CD4-positive, alpha-beta T cell treated with Interleukin-17A for 4 hours (primary cell): ENCODE data around the gene ABLIM2.

Experiments used
- DNase-seq: peaks from one replicate; pipeline ENCODE4 v3.0.0-alpha.2; 2020; ENCODE audit warnings: mixed read lengths

Gene ABLIM2

DNA sequence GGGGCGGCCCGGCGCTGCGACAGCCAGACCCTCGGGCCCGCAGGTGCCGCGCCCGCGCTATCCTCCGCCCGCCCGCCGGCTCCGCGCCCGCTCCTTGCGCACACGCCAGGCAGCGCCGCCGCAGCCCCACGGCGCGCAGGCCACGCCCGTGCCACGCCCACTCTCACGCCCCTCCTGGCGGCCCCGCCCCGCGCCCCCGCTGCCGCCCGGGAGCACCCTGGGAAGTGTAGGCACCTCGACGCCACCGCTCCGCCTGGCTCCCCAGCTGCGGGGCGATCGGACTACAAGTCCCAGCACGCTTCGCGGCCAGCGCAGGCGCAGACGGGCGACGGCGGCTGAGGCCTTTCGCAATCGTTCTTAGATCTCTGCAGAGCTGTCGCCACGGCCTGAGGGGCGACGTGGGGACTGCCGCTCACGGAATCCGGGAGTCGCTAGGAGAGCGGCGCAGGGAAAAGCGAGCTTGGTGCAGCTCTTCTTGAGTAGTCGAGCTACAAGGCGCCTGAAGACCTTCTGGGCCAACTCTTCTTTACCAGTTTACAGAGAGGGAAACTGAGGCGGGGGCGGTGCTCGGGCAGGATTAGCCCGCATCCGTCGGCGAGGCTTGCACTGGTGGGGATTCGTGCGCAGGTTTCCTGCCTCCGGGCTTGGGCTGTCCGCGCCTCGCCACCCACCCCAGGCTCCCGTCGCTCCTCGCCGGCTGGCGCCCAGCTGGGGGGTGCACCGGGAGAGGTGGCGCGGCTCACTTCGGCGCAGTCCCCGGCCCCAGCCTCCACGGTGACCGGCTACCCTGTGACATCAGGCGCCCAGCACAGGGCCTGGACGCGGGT is at the start of gene ABLIM2:
TSS of gene ABLIM2 (minus strand) at position 104 of the 827 bp plus-strand sequence. CDS start 124 bp downstream, outside the sequence.
- DNase-seq = peak; percentile 98

DNA sequence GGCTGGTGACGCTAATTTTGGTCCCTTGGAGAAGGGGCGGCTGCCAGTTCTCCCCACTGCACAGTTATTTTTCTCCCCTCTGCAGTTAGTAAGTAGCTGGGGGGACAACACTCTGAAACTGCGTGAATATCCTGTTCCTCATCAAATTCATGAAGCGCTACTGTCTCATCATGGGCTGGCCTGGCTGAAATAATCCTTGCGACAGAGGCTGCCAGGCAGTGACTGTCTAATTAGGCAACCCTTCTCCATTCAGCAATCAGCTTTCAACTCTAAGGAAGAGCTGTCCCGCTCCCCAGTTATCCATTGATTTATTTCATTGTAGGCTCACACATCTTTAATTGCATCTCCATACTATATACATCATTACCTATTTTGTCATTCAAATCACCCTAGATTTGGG is 48.7 kb upstream of the ABLIM2 start:
- DNase-seq = no peak

DNA sequence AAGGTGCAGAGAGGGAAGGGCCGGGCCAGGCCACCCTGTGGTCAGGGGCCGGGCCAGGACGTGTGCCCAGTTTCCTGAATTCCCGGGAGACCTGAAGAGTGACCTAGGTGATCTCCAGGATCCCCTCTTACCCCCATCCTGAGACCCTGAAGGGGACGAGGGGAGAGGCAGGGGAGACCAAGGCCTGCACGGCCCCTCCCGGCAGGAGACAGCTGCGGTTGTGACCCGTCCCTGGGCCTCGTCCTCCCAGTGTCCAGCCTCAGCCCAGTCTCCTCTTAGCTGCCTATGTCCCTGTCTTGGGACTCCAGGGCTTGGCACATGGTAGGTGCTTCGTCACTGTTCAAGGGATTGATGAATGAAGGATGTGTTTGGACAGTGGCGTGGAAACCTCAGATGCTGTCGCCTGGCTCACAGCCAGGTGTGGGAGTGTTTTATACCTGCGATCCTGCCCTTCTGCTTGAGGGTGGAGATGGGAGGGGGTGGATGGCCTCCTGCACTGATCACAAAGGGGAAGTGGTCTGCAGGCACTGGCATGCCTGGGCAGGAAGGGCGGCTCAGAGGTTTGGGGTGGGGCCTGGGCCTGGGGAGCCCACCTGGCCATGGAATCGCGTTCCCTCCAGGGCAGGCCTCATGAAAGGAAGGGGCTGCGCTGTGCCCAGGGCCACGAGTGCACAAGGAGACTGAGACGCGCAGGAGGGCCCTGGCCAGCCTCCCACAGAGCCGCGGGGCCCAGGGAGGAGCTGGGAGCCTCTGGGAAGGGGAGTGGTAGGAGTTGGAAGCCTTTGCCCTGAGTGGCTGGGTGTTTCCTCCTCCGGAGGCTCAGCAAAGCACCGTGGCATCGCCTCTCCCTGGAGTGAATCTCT is 47.4 kb upstream of the ABLIM2 start:
- DNase-seq = no peak

DNA sequence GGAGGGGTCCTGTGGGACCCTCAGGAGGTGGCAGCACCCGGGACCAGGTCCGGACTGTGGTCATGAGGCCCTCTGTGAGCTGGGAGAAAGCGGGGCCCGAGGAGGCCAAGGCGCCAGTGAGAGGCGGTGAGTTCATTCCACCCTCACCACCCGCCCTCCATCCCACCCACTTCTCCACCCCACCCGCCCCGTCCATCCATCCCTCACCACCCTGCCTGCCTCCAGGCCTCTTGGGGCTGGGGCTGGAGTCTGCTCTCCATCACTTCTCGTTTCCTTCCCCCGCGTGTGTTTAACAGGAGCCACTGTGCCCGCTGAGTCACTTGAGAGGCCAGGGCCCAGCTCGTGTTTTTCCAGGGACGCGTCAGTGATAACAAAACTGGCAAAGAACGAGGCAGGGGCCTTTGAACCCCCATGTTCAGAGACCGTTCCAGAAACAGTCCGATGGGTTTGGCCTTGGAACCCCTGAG is 46.7 kb upstream of the ABLIM2 start:
- no peak for DNase-seq

DNA sequence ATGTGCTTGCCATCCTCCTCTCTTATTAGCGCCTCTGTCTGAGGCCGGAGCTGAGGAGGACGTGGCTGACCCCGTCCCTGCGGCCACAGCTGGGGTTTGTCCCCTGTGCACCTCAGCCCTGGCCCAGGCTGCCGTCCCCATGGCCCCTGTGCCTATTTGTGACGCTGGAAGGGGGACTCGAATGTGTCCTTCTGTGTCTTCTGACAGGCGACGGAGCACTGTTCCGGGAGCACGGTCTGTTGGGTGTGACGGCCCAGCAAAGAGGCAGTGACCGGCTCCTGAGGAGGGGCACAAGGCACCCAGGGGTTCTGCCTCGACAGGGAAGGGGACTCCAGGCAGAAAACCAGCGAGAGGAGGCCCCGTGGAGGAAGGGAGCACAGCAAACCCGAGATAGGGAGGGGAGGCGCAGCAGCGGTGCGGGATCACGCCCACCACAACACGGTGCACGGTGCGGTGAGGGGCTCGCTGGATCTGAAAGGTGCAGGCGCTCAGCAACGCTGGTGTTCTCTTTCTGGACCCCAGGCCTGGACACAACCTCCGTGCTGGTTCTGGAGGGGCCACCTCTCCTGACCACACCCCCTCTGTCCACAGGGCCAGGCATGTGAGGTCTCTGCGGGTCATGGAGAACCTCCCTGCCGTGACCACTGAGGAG is 46.1 kb upstream of the ABLIM2 start:
- no peak for DNase-seq

DNA sequence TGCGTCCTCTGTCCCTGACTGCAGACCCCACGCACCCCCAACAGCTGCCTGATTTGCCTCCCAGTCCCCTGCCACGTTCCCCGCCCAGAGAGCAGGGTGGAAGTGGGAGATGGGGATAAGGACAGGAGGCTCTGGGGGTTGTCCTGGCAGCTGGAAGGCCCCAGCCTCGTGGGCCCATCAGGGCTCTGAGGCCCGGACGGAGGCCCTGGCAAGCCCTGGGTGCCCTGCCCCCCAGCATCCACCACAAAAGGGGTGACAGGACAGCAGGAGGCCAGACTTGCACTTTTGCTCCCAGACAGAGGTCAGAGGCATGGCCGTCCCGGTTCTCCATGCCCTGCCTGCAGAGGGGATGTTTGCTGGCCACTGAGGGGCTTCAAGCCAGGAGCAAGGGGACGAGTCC is 45.2 kb upstream of the ABLIM2 start:
- DNase-seq = no peak

DNA sequence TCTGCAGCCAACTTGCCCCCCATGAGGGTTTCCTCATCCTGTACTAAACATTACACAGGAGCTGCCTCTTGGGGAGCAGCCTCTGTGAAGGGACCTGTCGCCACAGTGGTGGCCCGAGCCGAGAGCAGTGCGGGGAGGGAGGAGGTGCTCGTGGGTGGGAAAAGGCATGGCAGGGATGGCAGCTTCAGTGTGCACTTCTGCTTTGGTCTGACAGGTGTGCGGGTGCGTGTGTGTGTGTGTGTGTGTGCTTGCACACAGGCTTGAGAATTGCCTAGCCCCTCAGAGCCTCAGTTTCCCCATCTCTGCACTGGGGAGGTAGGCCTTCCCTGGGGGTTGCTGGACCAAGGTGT is 44.4 kb upstream of the ABLIM2 start:
- DNase-seq = no peak

DNA sequence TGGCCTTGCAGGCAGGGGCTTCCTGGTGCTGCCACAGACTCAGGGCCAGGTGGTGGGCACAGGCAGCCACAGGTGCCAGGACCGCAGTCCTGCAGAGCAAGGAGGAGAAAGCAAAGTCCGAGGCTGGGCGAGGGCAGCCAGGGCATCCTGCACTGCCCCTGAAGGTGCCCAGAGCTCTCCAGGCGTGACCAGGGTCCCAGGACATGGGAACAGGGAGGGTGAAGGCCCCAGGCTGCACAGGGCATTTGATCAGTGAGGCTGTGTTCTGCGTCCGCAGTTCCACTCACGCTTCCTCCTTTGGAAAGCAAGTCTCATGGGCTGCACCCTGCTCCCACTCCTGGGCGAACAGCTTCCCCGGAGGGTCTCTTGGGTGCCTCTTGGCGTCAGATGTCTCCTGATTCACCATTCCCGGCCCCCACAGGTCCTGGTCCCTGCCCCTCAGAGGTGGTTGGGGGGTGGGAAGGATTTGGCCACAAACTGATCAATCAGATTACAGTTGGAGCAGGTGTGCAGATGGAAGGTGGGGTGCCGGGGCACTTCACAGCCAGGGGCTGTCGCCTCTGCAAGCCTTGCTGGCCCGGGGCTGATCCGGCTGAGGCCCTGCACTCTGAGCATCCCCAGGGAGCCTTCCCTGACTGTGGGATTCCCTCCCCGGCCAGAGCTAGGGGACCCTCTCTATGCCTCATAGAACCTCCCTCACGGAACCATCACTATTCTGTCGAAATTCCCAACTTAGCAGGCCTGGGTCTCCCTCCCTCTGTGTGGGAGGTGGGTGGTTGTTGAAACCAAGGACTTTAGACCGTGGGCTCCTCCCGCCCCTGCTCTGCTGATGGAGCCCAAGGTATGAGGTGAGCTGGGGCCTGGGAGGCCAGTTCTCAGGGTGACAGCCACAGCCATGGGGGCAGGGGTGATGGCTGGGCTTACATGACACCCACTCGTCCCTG is 43.8 kb upstream of the ABLIM2 start:
- no peak for DNase-seq

DNA sequence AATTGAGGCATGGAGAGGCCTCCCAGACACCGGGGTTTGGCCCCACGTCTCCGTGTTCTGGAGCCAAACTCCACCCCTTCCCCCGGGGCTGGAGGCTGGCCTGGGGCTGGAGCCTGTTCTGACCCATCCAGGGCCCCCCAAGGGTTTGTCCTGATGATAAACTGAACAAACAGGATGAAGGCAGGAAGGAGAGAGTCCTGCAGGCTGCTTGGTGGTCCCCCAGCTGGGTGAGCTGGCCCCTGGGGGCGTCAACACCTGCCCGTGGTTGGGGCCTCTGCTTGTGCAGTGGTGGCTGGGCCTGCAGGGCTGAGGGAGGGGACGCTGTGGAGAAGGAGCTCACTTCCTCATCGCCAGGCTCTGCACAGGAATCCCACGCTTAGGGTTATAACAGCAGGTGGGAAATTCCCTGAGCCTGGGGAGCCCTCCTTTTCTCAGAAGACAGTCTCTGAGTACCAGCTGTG is 42.7 kb upstream of the ABLIM2 start:
- DNase-seq = peak; percentile 52

DNA sequence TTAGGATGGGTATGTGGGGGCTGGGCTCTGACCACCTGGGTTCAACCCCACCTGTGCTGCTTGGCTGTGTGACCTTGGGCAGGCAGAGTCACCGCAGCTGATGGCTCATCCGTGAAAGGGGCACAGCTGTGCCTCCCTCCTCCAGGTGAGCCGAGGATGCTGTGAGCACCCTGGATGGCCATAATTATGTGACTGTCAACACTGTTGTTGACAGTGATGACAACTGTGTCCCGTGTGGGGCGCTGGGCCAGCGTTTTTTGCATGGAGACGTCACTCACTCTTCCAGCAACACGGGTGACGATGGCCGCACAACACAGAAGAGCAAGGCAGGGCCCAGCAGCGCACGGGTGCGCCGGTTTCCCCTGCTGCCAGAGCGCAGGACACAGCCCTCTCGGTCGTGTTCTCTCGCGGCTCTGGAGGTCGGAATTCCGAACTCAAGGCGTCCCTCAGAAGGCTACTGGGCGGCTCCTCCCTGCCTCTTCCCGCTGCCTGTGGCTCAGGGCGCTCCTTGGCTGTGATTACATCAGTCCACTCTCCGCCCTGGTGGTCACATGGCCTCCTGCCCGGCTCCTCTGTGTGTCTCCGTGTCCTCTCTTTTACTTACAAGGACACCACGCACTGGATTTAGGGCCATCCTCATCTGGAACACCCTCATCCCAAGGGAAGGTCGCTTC is 41.8 kb upstream of the ABLIM2 start:
- DNase-seq = peak; percentile 54

DNA sequence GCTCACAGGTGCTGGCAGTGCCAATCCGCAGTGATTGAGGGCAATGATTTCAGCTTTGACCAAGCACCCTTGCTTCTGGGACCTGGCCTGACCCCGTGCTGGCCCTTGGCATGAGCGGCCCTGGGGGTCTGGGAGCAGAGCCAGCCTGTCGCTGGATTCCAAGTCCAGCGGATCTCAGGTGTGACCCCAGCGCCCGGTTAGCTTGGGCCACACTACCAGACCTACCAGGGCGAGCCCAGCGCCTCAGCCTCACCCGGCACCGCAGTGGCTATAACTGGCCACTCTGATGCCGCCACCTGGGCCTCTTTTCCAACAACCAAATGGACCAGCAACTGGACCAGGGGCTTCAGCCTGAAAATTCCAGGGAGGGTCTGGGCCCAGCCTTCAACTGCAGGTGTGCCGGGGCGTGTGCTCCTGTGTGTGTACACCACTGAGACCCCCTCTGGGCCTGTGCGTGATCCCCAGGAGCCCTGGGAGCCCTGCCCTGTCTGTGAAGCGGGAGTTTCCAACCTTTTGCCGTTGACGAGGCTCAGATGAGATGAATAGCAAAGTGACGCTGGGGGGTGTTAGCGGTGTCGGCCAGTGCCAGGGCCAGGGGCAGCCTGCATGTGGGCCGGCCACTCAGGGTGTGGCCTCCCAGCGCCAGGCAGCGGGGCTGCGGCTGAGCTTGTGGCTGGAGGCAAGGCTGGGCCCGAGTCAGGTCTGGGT is 41.1 kb upstream of the ABLIM2 start:
- DNase-seq = peak; percentile 21

DNA sequence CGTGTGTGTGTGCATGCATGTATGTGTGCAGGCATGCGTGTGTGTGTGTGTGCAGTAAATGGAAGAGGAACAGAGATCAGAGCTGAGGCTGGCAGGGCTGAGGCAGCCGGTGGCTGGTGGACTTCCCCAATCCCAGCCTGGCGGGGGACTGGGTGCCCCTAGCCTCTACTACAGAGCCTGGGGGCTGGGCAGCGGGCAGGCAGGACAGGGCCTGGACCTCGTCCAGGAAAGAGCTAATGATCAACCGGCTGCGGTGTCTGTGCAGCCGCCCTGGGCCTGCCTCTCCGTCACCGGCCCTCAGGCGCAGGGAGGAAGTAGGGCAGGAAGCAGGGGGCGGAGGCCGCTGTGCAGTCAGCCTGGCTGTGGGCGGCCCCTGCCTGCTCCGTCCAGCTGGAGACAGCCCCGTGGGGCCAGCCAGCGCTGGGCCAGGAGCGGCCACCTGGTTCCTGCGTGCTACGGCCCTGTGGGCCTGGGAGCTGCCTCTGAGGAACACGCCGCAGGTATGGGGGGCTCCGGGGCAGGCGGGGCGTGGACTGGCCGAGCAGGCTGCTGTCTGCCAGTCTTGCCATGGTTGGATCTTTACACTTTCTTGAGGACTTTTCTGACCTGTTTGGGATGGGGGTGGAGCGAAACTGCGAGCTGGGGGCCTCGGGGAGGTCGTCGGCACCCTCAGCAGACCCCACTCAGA is 40.4 kb upstream of the ABLIM2 start, which contains the start of gene SH3TC1:
TSS of gene SH3TC1 (plus strand) at position 385 of the 688 bp plus-strand sequence. CDS start 5,905 bp downstream, outside the sequence.
- DNase-seq = peak; percentile 75

DNA sequence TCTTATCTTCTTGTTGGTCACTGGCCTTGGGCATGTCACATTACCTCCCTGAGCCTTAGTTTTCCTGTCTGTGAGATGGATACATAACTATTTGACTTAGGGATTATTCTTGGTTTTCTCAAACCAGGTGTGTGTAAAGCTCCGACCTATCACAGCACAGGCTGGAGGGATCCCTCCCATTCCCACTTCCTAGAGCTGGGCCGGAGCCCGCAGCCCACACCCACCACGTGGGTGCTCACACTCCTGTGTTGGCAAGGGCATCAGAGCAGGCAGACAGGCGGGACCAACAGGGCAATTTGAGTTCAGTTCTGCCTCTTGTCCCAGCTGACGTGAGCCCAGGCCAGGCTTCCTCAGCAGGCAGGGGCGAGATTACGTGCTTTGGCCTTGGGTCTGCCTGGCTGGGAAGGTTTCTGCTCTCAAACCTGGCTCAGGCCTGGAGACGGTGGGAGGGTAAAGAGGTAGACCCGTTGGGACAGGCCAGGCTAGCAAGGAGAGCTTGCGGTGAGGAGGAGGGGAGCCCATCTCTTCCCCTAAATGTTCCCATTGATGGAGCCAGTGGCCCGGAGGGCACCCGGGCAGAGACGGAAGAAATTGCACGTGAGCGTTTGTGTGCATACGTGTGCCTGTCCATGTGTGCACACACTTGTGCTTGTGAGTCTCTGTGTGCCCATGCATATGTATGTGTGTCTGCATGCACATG is 39.7 kb upstream of the ABLIM2 start:
- no peak for DNase-seq

DNA sequence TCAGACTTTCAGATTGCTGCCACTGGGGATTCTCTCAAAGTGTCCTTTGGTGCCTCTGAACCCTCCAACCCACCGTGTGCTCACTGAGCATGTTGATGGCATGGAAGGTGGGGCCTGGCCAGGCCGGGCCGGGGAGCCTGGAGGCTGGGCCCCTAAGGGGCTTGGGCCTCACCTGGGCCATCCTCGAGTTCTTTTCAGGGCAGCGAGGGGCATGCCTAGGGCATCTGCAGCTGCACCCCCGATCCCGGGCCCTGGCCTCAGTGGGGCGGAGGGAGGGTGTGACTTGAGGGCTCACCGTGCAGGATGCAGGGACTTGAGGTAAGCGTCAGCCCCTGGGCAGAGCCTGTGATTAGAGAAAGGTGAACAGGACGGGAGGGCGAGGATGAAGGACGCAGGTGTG is 38.9 kb upstream of the ABLIM2 start:
- no peak for DNase-seq

DNA sequence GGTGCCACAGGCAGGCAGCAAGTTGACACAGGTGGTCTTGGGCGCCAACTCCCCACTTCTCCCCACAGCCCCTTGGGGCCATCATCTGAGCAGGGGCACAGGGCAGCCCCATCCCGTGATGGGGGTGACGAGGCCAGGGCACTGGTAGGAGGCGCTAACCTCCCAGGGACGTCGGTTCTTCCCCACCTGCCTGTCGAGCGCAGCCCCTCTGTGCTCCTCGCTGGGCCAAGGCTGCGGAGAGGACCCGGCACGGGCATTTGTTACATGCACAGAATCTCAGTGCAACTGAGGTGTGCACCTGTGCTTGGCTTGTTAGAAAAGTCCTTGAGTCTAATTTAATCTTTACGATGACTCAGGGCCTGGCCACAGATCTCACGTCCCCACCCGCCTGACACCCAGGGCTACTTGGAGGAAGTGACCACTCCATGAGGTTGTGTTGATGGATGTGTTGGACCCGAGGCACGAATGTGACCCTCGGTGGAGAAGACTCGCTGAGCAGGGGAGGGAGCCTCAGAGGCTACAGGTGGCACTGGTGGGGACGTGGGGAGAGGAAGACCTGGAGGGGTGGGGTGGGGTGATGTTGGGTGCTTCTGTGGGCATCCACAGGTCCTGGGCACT is 37.3 kb upstream of the ABLIM2 start:
- no peak for DNase-seq

DNA sequence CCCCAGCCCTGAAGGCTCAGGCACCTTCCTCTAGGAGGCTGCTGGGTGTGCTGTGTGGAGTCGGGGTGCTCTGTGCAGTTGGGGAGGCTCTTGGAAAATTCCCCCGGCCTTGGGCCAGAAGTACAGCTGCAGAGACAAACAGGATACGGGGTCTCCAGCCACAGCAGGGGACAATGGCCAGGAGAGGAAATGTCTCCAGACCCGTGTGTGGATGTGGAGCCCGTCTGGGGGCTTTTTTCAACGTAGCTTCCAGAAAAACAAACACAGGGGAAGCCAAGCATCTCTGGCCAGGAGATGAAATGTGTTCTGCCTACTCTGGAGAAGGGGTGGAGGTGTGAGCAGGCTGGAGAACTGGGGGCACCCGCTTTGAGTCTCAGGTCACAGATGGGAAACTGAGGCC is 36.8 kb upstream of the ABLIM2 start:
- DNase-seq = no peak

DNA sequence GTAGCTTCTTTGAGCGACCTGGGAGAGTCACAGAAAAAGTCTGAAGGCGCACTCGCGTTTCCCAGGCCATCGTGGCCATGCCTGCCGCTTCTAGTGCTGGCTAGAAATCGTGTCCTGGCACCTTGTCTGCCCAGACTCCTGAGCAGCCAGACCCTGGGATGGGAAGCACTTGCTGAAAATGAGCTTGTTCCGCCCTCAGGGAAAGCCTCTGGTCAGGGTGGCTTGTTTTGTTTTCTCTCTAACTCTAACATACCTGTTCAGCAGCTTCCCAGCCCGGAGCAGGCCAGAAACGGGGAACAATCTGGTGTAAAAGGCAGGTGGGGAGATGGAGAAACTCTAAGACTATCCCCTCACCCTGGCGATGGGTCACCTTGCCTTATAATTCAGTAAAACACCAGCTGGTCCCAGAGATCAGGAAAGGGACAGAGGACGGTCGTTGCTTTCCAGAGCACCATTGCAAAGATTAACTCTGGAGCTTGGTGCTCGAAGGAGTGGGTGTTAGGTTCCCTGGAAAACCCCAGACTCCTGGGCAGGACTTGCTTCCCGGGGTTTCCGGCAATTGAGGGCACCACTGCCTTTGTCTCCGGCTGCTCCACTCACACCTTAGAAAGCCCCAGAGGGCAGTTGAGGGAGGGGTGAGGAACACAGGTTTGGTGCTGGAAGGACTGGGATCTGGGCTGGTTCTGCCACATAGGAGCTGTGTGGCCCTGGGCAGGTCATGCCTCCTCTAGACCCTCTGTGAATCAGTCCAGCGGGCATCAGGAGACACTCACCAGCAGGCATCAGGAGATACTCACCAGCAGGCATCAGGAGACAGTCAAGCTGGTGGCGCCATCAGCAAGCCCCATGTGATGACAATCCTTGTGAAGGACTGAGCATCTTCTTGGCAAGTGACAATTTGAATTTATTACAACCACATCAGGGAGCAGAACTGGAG is 36.0 kb upstream of the ABLIM2 start:
- DNase-seq = no peak
